DOHH2 (cell line): ENCODE measurements around the gene QRFP.

Experiments
- CTCF ChIP-seq: fragments of 200-600 bp; sonication (generic); IDR thresholded peaks from one replicate; pipeline ENCODE4 v1.5.1; 2014; ENCODE audit warnings: antibody characterized with exemption, mild to moderate bottlenecking, low read depth, low read length; ENCODE audit not compliant: poor library complexity, severe bottlenecking
- EZH2phosphoT487 ChIP-seq: fragments of 200-600 bp; sonication (generic); IDR thresholded peaks from 2 replicates; pipeline ENCODE4 v1.6.1; 2017; ENCODE audit warnings: borderline replicate concordance, mild to moderate bottlenecking, antibody characterized with exemption, low read length, moderate library complexity, mixed read lengths

GRCh38 chr9:130864541-130864940 lies 32.1 kb downstream of the QRFP start:
- TF ChIP-seq CTCF (no peak), EZH2phosphoT487 (no peak)
